HCT116 (cell line): ENCODE results near the gene MCM8. TPM values are rescaled to one million over a fixed set of nuclear protein-coding genes. Genes with fewer than 3 reads are reported as not detected.

ENCODE experiments used
- ATAC-seq: fragments of 200-7000 bp; cut with Tn5 transposase; 2 replicates; pipeline ENCODE4 v1.9.1; 2020; ENCODE audit warnings: mild to moderate bottlenecking, moderate library complexity
- BruUV-seq: library from RNA; stranded (reverse); fragments of 400-500 nt; replicated peaks from 2 replicates; lab custom pipeline; 2021; lab: Mats Ljungman, UMichigan
- CTCF ChIA-PET: fragments of 300-600 bp; sonication (Branson Sonifier 250); formaldehyde crosslinking; loops from one replicate; lab custom pipeline; 2021; ENCODE audit warnings: antibody characterized with exemption; lab: Charles Lee
- POLR2A ChIA-PET: fragments of 300-600, 350-600 bp; sonication (Branson Sonifier 250); formaldehyde crosslinking; loops from one replicate; lab custom pipeline; 2021; ENCODE audit warnings: antibody characterized with exemption; lab: Charles Lee
- RAD21 ChIA-PET, 2 experiments: fragments of 300-600 bp; sonication (Branson Sonifier 250); formaldehyde crosslinking; loops; one replicate each; lab custom pipeline; 2023; ENCODE audit warnings: low total read pairs in 2 of 2; ENCODE audit not compliant: uncharacterized antibody in 2 of 2, unreplicated experiment in 2 of 2, low non-redundant PET in 1 of 2; lab: Charles Lee
- DNase-seq: peaks from one replicate; pipeline ENCODE4 v3.0.0-alpha.2; 2010; ENCODE audit warnings: low read depth, low spot score
- H2AFZ ChIP-seq: fragments of 200-600 bp; shearing (Covaris generic), sonication (generic); 2 replicates; pipeline ENCODE4 v1.6.1; 2017; ENCODE audit warnings: low read depth, mixed run types, mixed read lengths, antibody characterized with exemption, low read length; ENCODE audit not compliant: poor library complexity, severe bottlenecking
- H3K27ac ChIP-seq: 2 replicates; pipeline ENCODE4 v1.5.1; 2012; ENCODE audit warnings: low read depth, low read length
- H3K27me3 ChIP-seq: fragments of 200-600 bp; sonication (generic); 2 replicates; pipeline ENCODE4 v1.6.1; 2016; ENCODE audit warnings: mixed run types, low read length, mixed read lengths; ENCODE audit not compliant: insufficient read depth
- H3K36me3 ChIP-seq, 2 experiments: fragments of 200-500 bp in 1 of 2; fragments of 200-600 bp in 1 of 2; sonication (Bioruptor generic) in 1 of 2; sonication (generic) in 1 of 2; 2 replicates each; pipeline versions ENCODE4 v1.5.1 to v1.6.1; 2014 to 2016; ENCODE audit warnings: low read length in 2 of 2, inconsistent platforms in 1 of 2, mixed read lengths in 1 of 2, mixed run types in 1 of 2; ENCODE audit not compliant: insufficient read depth in 2 of 2, control insufficient read depth in 1 of 2
- H3K4me1 ChIP-seq, 2 experiments: fragments of 200-600 bp in 1 of 2; sonication (generic) in 1 of 2; 2 replicates each; pipeline versions ENCODE4 v1.5.1 to v1.6.1; 2012 to 2017; ENCODE audit warnings: low read length in 2 of 2, inconsistent platforms in 1 of 2, mild to moderate bottlenecking in 1 of 2, mixed read lengths in 1 of 2, mixed run types in 1 of 2, moderate library complexity in 1 of 2; ENCODE audit not compliant: insufficient read depth in 2 of 2, control insufficient read depth in 1 of 2
- H3K4me2 ChIP-seq: fragments of 200-600 bp; sonication (generic); 2 replicates; pipeline ENCODE4 v1.6.1; 2017; ENCODE audit warnings: mixed run types, low read length, mixed read lengths
- H3K4me3 ChIP-seq, 2 experiments: fragments of 200-600 bp in 1 of 2; sonication (generic) in 1 of 2; replicated peaks in 1 of 2; 2 replicates each; pipeline ENCODE4 v1.5.1; 2011 to 2016; ENCODE audit warnings: low read length in 2 of 2, control low read depth in 1 of 2, low read depth in 1 of 2, mild to moderate bottlenecking in 1 of 2, mixed read lengths in 1 of 2, mixed run types in 1 of 2
- H3K79me2 ChIP-seq: fragments of 200-600 bp; sonication (generic); 2 replicates; pipeline ENCODE4 v1.6.1; 2017; ENCODE audit warnings: mild to moderate bottlenecking, mixed run types, low read length, moderate library complexity, mixed read lengths; ENCODE audit not compliant: insufficient read depth
- H3K9ac ChIP-seq: fragments of 200-600 bp; sonication (generic); 2 replicates; pipeline ENCODE4 v1.6.1; 2016; ENCODE audit warnings: low read length, mixed read lengths
- H3K9me2 ChIP-seq: fragments of 200-600 bp; sonication (generic), shearing (Covaris generic); 2 replicates; pipeline ENCODE4 v1.6.1; 2017; ENCODE audit warnings: mixed run types, mild to moderate bottlenecking, moderate library complexity; ENCODE audit not compliant: insufficient read depth
- H3K9me3 ChIP-seq, 2 experiments: fragments of 200-500 bp in 1 of 2; fragments of 200-600 bp in 1 of 2; sonication (Bioruptor generic) in 1 of 2; sonication (generic) in 1 of 2; 2 replicates each; pipeline ENCODE4 v1.6.1; 2014 to 2017; ENCODE audit warnings: low read length in 2 of 2, mixed read lengths in 2 of 2, inconsistent platforms in 1 of 2, low read depth in 1 of 2, mild to moderate bottlenecking in 1 of 2, mixed run types in 1 of 2, moderate library complexity in 1 of 2; ENCODE audit not compliant: control insufficient read depth in 1 of 2, insufficient read depth in 1 of 2
- H4K20me1 ChIP-seq: fragments of 200-600 bp; sonication (generic), shearing (Covaris generic); 2 replicates; pipeline ENCODE4 v1.6.1; 2017; ENCODE audit warnings: mixed run types, mild to moderate bottlenecking, moderate library complexity; ENCODE audit not compliant: insufficient read depth
- CBX3 ChIP-seq: IDR thresholded peaks from 2 replicates; pipeline ENCODE4 v1.6.1; 2012; ENCODE audit warnings: low read depth
- CTCF ChIP-seq, 3 experiments: fragments of 200-600 bp in 1 of 3; sonication (generic) in 1 of 3; IDR thresholded peaks in 2 of 3; conservative IDR thresholded peaks in 1 of 3; 2 replicates each; pipeline ENCODE4 v1.5.1; 2012 to 2017; ENCODE audit warnings: low read depth in 2 of 3, low read length in 2 of 3, antibody characterized with exemption in 1 of 3, borderline replicate concordance in 1 of 3, control low read depth in 1 of 3, mild to moderate bottlenecking in 1 of 3, mixed read lengths in 1 of 3, mixed run types in 1 of 3, moderate library complexity in 1 of 3; ENCODE audit not compliant: insufficient read depth in 1 of 3
- ELF1 ChIP-seq: IDR thresholded peaks from 2 replicates; pipeline ENCODE4 v1.6.1; 2012; ENCODE audit warnings: low read depth, borderline replicate concordance
- FOSL1 ChIP-seq: IDR thresholded peaks from 2 replicates; pipeline ENCODE4 v1.6.1; 2012; ENCODE audit warnings: low read depth
- JUND ChIP-seq: IDR thresholded peaks from 2 replicates; pipeline ENCODE4 v1.6.1; 2012
- RAD21 ChIP-seq: IDR thresholded peaks from 2 replicates; pipeline ENCODE4 v1.6.1; 2012; ENCODE audit warnings: low read depth, mild to moderate bottlenecking
- REST ChIP-seq: IDR thresholded peaks from 2 replicates; pipeline ENCODE4 v1.6.1; 2012; ENCODE audit warnings: low read depth
- SP1 ChIP-seq: IDR thresholded peaks from 2 replicates; pipeline ENCODE4 v1.6.1; 2012; ENCODE audit warnings: low read depth
- YY1 ChIP-seq: IDR thresholded peaks from 2 replicates; pipeline ENCODE4 v1.6.1; 2011; ENCODE audit warnings: low read length, low read depth, moderate library complexity, mild to moderate bottlenecking; ENCODE audit not compliant: insufficient replicate concordance; ENCODE audit errors: extremely low read depth
- ZFX ChIP-seq: fragments of 450-650 bp; IDR thresholded peaks from 2 replicates; pipeline ENCODE4 v1.6.1; 2017
- ZNF274 ChIP-seq: fragments of 200-500 bp; sonication (Bioruptor generic); IDR thresholded peaks from 2 replicates; pipeline ENCODE4 v1.6.1; 2014; ENCODE audit warnings: mild to moderate bottlenecking, low read depth, low read length, inconsistent platforms
- intact Hi-C: fragments of 100-400 bp; cut with micrococcal nuclease; formaldehyde crosslinking; loops from 2 replicates; pipeline ENCODE4 v1.10.0; 2022
- total RNA-seq: library from RNA; stranded (reverse); gene quantifications from one replicate; pipeline ENCODE4 v1.2.1, GENCODE V29; 2021; ENCODE audit not compliant: unreplicated experiment

MCM8 gene
- total RNA-seq, 1 experiment from 2014 or later = 21.9 TPM

- ATAC-seq (no peak), DNase-seq (no peak)
- intact Hi-C loops = no loop called here
- Histone ChIP-seq H3K4me3 (no peak overlapping the region), H4K20me1 (peaks cover 4% of the 10 kb centered on the region; the same call in 1 of the 2 replicates), H3K9ac (no peak overlapping the region), H3K36me3 (peaks cover 12 to 30% of the 10 kb centered on the region in 2 experiments), H3K27me3 (no peaks in the 10 kb centered on the region), H3K4me1 (peaks cover 0 to 4% of the 10 kb centered on the region in 2 experiments; a peak in 1 of 4 replicates), H3K79me2 (peaks cover 22% of the 10 kb centered on the region), H2AFZ (no peak overlapping the region), H3K4me2 (no peak overlapping the region), H3K27ac (no peak overlapping the region), H3K9me2 (no peaks in the 10 kb centered on the region), H3K9me3 (no peaks in the 10 kb centered on the region)
- ChIA-PET CTCF (no interaction called here), POLR2A (no interaction called here), RAD21 (no interaction called here)
- BruUV-seq = no TSS peak
- TF ChIP-seq REST (no peak), ZNF274 (no peak), SP1 (no peak), ELF1 (no peak), ZFX (no peak), CTCF (IDR thresholded peaks at IDR 0.05 in 2 of 3, conservative IDR thresholded peaks at IDR 0.05 in 1 of 3; ENCODE audit: borderline replicate concordance in 1 of 3, insufficient read depth in 1 of 3, low read depth in 2 of 3, low read length in 2 of 3) (no peak), CBX3 (no peak), RAD21 (no peak), FOSL1 (no peak), JUND (no peak), YY1 (no peak)
Measured at GRCh38 chr20:5969348-5969935, 19.0 kb downstream of the MCM8 start.
